RWPE1 (cell line): Measurements from ENCODE around the gene MTRF1L.
A peak's percentile ranks its signal among the peaks of the same experiment; 100 is the strongest.

Experiments used
- CTCF ChIA-PET: fragments of 350-600 bp; sonication (Branson Sonifier 250); formaldehyde crosslinking; extraction: SDS; loops from one replicate; lab custom pipeline; 2021; lab: Yijun Ruan, JAX
- POLR2A ChIA-PET: fragments of 400-600 bp; formaldehyde crosslinking; extraction: SDS; loops from one replicate; lab custom pipeline; 2020; ENCODE audit warnings: antibody characterized with exemption; ENCODE audit not compliant: low non-redundant PET; lab: Yijun Ruan, JAX
- DNase-seq: peaks from one replicate; pipeline ENCODE4 v3.0.0; 2012; ENCODE audit warnings: low spot score
- H3K27ac ChIP-seq: fragments of 450-650 bp; 2 replicates; pipeline ENCODE4 v1.5.1; 2017
- CTCF ChIP-seq: fragments of 450-650 bp; conservative IDR thresholded peaks from 2 replicates; pipeline ENCODE4 v1.5.1; 2017; ENCODE audit warnings: low read depth, mild to moderate bottlenecking

MTRF1L gene

GRCh38 chr6:153002613-153003365 lies at the start of gene MTRF1L:
Gene MTRF1L (minus strand): TSS chr6:153002709. CDS start chr6:153002685, 24 bp downstream.
- TF ChIP-seq CTCF, result no peak
- ChIA-PET POLR2A (no interaction called here), CTCF (no interaction called here)
- peak; percentile 90 for DNase-seq
- H3K27ac ChIP-seq, result peak within 1 kb of the TSS; percentile 91

DNA sequence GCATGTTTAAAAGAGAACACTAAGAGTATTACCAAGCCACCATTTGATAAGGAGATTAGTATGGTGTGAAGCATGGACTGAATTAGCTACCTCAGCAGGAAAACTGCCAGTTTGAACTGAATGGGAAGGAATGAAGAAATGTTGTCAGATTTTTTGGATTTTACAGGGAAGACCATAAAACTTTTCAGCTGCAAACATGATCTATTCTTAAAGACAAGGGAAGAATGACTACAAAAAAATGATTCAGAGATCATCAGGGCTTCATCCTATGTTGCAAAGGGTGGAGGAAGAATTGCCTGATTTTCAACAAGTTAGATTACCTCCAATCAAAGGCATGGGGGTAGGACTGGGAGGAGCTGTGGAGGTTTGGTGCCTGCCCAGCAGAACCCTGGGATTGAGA lies 49.3 kb upstream of the MTRF1L start:
- H3K27ac ChIP-seq, result no peak overlapping the region
- DNase-seq, result no peak
- CTCF ChIA-PET, result no interaction called here
- no peak for TF ChIP-seq CTCF
- POLR2A ChIA-PET, result no interaction called here

DNA sequence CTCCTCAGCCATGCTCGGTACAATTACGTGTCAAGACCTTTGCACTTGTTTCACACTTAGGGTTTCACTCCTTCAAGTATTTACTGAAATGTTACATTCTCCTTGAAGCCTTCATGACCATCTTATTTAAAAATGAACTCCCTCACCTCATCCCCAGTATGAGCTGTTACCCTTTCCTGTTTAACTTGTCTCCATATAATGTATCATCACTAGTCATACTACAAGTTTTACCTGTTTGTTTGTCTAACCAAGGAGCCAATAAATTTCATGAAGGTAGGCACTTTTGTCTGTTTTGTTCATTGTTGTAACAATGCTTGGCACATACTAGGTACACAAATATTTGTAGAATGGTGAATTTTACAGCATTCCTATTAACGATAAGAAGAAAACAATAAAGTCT lies 46.1 kb upstream of the MTRF1L start:
- no peak for TF ChIP-seq CTCF
- CTCF ChIA-PET, result no interaction called here
- POLR2A ChIA-PET, result no interaction called here
- H3K27ac ChIP-seq, result no peak overlapping the region
- DNase-seq, result peak; percentile 49

DNA sequence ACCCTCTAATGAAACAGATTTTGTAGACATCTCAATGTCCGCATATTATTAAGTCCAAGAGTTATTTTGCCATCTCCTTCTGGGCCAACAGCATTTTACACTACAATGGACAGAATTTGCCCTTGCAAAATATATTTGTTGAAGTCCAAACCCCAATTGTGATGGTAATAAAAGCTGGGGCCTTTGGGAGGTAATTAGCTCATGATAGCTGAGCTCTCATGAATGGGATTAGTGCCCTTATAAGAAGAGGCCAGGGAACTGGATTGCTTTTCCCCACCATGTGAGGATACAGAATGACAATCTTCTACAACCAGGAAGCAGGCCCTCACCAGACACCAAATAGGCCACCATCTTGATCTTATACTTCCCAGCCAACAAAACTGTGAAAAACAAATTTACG lies 44.9 kb upstream of the MTRF1L start:
- ChIA-PET CTCF (no interaction called here), POLR2A (no interaction called here)
- TF ChIP-seq CTCF, result no peak
- no peak overlapping the region for H3K27ac ChIP-seq
- no peak for DNase-seq

DNA sequence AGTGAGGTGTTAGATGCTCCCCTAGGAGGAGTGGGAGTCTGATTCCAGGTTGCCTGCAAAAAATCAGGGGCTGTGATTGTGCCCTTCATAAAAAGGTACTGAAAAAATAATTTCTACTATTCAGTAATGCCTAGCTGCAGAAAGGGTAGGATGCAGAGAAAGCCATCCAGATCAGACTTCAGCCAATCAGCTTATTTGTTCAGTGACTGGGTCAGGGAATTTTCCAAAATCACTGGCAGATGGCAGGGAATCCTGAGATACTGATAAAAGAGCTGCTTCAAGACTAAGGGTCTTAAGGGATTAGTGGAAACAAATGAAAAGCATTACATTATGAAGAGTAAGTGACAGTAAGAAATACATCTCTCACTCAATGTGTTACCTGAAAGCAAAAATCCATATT lies 42.8 kb upstream of the MTRF1L start:
- no peak overlapping the region for H3K27ac ChIP-seq
- DNase-seq, result no peak
- ChIA-PET CTCF (interaction anchor here (0.6 kb wide), 1 partner anchor 39 kb away, joined by 4 read pairs; no protein-coding TSS in a partner anchor), POLR2A (no interaction called here)
- TF ChIP-seq CTCF, result no peak

DNA sequence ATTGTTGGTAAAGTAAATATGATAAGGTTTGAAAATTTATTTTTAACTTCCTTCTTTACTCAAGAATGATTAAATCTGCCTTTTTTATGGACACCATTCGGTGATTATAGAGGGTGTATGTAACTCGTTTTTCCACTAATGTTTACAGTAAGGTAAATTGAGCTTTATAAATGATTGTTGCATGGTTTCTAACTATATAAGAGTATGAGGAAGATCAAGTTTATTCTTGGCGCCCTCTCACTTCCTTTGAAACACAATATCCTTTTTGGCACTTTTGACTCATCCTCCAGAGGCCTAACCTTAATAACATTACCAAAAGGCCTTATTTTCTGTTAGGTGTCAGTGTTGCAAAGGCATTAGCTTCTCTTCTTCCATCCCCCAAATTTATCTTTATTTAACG lies 41.8 kb upstream of the MTRF1L start:
- DNase-seq, result no peak
- no peak for TF ChIP-seq CTCF
- H3K27ac ChIP-seq, result no peak overlapping the region
- POLR2A ChIA-PET, result no interaction called here
- CTCF ChIA-PET, result interaction anchor here (0.5 to 1.2 kb wide), 2 partner anchors 12 to 16 kb away, joined by 7 read pairs; no protein-coding TSS in a partner anchor
